HEK293 (cell line): ENCODE measurements around the gene TULP1.

Source experiments
- GLI2 ChIP-seq: fragments of 450-650 bp; formaldehyde crosslinking; IDR thresholded peaks from 2 replicates; pipeline ENCODE4; 2017; ENCODE audit warnings: missing biosample characterization, missing genetic modification characterization, low read depth, borderline replicate concordance
- OVOL3 ChIP-seq: fragments of 450-650 bp; formaldehyde crosslinking; IDR thresholded peaks from 2 replicates; pipeline ENCODE4 v1.5.1; 2016; ENCODE audit warnings: missing biosample characterization, missing genetic modification characterization
- ZNF121 ChIP-seq: fragments of 450-650 bp; formaldehyde crosslinking; IDR thresholded peaks from 2 replicates; pipeline ENCODE4 v1.5.1; 2016; ENCODE audit warnings: missing biosample characterization, missing genetic modification characterization
- ZNF48 ChIP-seq: fragments of 450-650 bp; formaldehyde crosslinking; IDR thresholded peaks from 2 replicates; pipeline ENCODE4 v1.5.1; 2016; ENCODE audit warnings: missing biosample characterization, missing genetic modification characterization
- ZNF580 ChIP-seq: fragments of 450-650 bp; formaldehyde crosslinking; IDR thresholded peaks from 2 replicates; pipeline ENCODE4 v1.5.1; 2016; ENCODE audit warnings: missing biosample characterization, missing genetic modification characterization
- ZNF791 ChIP-seq: fragments of 450-650 bp; formaldehyde crosslinking; IDR thresholded peaks from 2 replicates; pipeline ENCODE4 v1.5.1; 2016; ENCODE audit warnings: missing biosample characterization, missing genetic modification characterization
- TF ChIP-seq, protein P1 (sequence below): fragments of 450-650 bp; formaldehyde crosslinking; IDR thresholded peaks from 2 replicates; pipeline ENCODE4 v1.5.1; 2016; ENCODE audit warnings: missing biosample characterization, missing genetic modification characterization
- TF ChIP-seq, protein P2 (sequence below): IDR thresholded peaks from 2 replicates; pipeline ENCODE4 v1.6.1; 2011; ENCODE audit warnings: mild to moderate bottlenecking, low read depth, low read length, borderline replicate concordance
- TF ChIP-seq, protein P3 (sequence below): fragments of 450-650 bp; formaldehyde crosslinking; IDR thresholded peaks from 2 replicates; pipeline ENCODE4 v1.5.1; 2016; ENCODE audit warnings: missing biosample characterization, missing genetic modification characterization

DNA sequence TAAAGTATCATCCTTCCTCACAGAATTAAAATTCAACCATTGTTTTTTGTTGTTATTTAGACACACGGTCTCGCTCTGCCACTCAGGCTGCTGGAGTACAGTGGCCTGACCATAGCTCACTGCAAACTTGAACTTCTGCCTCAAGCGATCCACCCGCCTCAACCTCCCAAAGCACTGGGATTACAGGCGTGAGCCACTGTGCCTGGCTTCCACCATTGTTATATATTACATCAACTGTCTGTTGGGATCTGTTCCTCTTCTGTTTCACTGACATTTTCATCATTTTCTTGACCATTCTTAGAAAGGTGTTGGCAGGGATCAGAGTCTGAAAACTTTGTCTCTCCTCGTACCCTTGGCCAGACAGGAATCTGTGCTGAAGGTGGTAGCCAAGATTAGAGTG lies 21.3 kb upstream of the TULP1 start:
- TF ChIP-seq ZNF48: no peak
- no peak for TF ChIP-seq OVOL3 (tag by site-specific recombination)
- TF ChIP-seq ZNF580: no peak
- TF ChIP-seq, protein P1, sequence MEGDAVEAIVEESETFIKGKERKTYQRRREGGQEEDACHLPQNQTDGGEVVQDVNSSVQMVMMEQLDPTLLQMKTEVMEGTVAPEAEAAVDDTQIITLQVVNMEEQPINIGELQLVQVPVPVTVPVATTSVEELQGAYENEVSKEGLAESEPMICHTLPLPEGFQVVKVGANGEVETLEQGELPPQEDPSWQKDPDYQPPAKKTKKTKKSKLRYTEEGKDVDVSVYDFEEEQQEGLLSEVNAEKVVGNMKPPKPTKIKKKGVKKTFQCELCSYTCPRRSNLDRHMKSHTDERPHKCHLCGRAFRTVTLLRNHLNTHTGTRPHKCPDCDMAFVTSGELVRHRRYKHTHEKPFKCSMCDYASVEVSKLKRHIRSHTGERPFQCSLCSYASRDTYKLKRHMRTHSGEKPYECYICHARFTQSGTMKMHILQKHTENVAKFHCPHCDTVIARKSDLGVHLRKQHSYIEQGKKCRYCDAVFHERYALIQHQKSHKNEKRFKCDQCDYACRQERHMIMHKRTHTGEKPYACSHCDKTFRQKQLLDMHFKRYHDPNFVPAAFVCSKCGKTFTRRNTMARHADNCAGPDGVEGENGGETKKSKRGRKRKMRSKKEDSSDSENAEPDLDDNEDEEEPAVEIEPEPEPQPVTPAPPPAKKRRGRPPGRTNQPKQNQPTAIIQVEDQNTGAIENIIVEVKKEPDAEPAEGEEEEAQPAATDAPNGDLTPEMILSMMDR (tag by site-specific recombination): no peak
- TF ChIP-seq ZNF791: no peak
- no peak for TF ChIP-seq GLI2 (tag by site-specific recombination)
- TF ChIP-seq ZNF121 (tag by site-specific recombination): no peak
- TF ChIP-seq, protein P2, sequence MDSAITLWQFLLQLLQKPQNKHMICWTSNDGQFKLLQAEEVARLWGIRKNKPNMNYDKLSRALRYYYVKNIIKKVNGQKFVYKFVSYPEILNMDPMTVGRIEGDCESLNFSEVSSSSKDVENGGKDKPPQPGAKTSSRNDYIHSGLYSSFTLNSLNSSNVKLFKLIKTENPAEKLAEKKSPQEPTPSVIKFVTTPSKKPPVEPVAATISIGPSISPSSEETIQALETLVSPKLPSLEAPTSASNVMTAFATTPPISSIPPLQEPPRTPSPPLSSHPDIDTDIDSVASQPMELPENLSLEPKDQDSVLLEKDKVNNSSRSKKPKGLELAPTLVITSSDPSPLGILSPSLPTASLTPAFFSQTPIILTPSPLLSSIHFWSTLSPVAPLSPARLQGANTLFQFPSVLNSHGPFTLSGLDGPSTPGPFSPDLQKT: no peak
- TF ChIP-seq, protein P3, sequence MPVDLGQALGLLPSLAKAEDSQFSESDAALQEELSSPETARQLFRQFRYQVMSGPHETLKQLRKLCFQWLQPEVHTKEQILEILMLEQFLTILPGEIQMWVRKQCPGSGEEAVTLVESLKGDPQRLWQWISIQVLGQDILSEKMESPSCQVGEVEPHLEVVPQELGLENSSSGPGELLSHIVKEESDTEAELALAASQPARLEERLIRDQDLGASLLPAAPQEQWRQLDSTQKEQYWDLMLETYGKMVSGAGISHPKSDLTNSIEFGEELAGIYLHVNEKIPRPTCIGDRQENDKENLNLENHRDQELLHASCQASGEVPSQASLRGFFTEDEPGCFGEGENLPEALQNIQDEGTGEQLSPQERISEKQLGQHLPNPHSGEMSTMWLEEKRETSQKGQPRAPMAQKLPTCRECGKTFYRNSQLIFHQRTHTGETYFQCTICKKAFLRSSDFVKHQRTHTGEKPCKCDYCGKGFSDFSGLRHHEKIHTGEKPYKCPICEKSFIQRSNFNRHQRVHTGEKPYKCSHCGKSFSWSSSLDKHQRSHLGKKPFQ (tag by site-specific recombination): no peak
